Measurements from ENCODE around the gene RUVBL2.

The RUVBL2 gene

GRCh38 chr19:48993175-48994034, at the start of gene RUVBL2, which contains the start of gene GYS1:
TSS of gene RUVBL2 (plus strand) at chr19:48993887. CDS start at chr19:48993912, 25 bp downstream.
TSS of gene GYS1 (minus strand) at chr19:48993309. CDS start at chr19:48993112, 197 bp downstream.
- peak; percentile 100 for DNase-seq

- no peak for DNase-seq
Measured at GRCh38 chr19:48945415-48945814, 48.3 kb upstream of the RUVBL2 start.

GRCh38 chr19:48945817-48946216, 47.9 kb upstream of the RUVBL2 start:
- DNase-seq, result no peak

- DNase-seq, result no peak
Measured at GRCh38 chr19:48946463-48947257, 47.0 kb upstream of the RUVBL2 start.

- no peak for DNase-seq
Measured at GRCh38 chr19:48947258-48947542, 46.5 kb upstream of the RUVBL2 start.

GRCh38 chr19:48950159-48950558, 43.5 kb upstream of the RUVBL2 start:
- no peak for DNase-seq

- no peak for DNase-seq
Measured at GRCh38 chr19:48950830-48951519, 42.7 kb upstream of the RUVBL2 start.

GRCh38 chr19:48953141-48953540, 40.5 kb upstream of the RUVBL2 start:
- DNase-seq, result no peak

- no peak for DNase-seq
Measured at GRCh38 chr19:48953990-48954594, 39.6 kb upstream of the RUVBL2 start.

- DNase-seq, result peak; percentile 98
Measured at GRCh38 chr19:48954595-48955307, 38.9 kb upstream of the RUVBL2 start, which contains the start of gene BAX. TSS of gene BAX (plus strand) at chr19:48954875. CDS start at chr19:48954929, 54 bp downstream.

GRCh38 chr19:48955308-48955958, 38.3 kb upstream of the RUVBL2 start:
- no peak for DNase-seq

GRCh38 chr19:48958006-48958405, 35.7 kb upstream of the RUVBL2 start:
- DNase-seq, result no peak

GRCh38 chr19:48959341-48960239, 34.1 kb upstream of the RUVBL2 start:
- no peak for DNase-seq

- DNase-seq, result no peak
Measured at GRCh38 chr19:48961051-48961649, 32.5 kb upstream of the RUVBL2 start.

- no peak for DNase-seq
Measured at GRCh38 chr19:48961673-48962028, 32.0 kb upstream of the RUVBL2 start.

- DNase-seq, result peak; percentile 69
Measured at GRCh38 chr19:48962029-48962848, 31.4 kb upstream of the RUVBL2 start.

- DNase-seq, result no peak
Measured at GRCh38 chr19:48962849-48963165, 30.9 kb upstream of the RUVBL2 start.

- peak; percentile 86 for DNase-seq
Measured at GRCh38 chr19:48963371-48964204, 30.1 kb upstream of the RUVBL2 start.

Data from femur (tissue), 1 donor.